Non-pigmented ciliary epithelial cell (primary cell): ENCODE measurements around the gene SLC49A3.
"Not testable (repeated sequence)": the region's sequence is repeated elsewhere in the genome, so short reads cannot be mapped to it uniquely, and the experiment has no call there.

Experiments used
- DNase-seq: peaks from one replicate; pipeline ENCODE4 v3.0.0-alpha.2; 2010; ENCODE audit warnings: low read depth

Gene SLC49A3

GRCh38 chr4:653831-654502 is 35.0 kb downstream of the SLC49A3 start:
- no peak for DNase-seq

GRCh38 chr4:653080-653821 is 35.7 kb downstream of the SLC49A3 start:
- no peak for DNase-seq

- no peak for DNase-seq
Observed at GRCh38 chr4:651884-652642, 36.9 kb downstream of the SLC49A3 start.

GRCh38 chr4:650951-651883 is 37.7 kb downstream of the SLC49A3 start:
- no peak for DNase-seq

- no peak for DNase-seq
Observed at GRCh38 chr4:650461-650860, 38.5 kb downstream of the SLC49A3 start.

GRCh38 chr4:649751-650310 is 39.1 kb downstream of the SLC49A3 start:
- no peak for DNase-seq

- no peak for DNase-seq
Observed at GRCh38 chr4:649293-649625, 39.7 kb downstream of the SLC49A3 start.

- DNase-seq, result no peak
Observed at GRCh38 chr4:648579-649292, 40.2 kb downstream of the SLC49A3 start.

- no peak for DNase-seq
Observed at GRCh38 chr4:647481-647880, 41.5 kb downstream of the SLC49A3 start.

GRCh38 chr4:646460-646859 is 42.5 kb downstream of the SLC49A3 start:
- DNase-seq, result no peak

- not testable (repeated sequence) for DNase-seq
Observed at GRCh38 chr4:642366-642765, 46.6 kb downstream of the SLC49A3 start.

- no peak for DNase-seq
Observed at GRCh38 chr4:637536-638280, 51.2 kb downstream of the SLC49A3 start.

GRCh38 chr4:636628-637159 is 52.3 kb downstream of the SLC49A3 start:
- no peak for DNase-seq

- no peak for DNase-seq
Observed at GRCh38 chr4:635851-636627, 52.9 kb downstream of the SLC49A3 start.

GRCh38 chr4:635066-635835 is 53.7 kb downstream of the SLC49A3 start:
- not testable (repeated sequence) for DNase-seq

GRCh38 chr4:634599-634985 is 54.4 kb downstream of the SLC49A3 start:
- DNase-seq, result no peak

- no peak for DNase-seq
Observed at GRCh38 chr4:633976-634598, 54.9 kb downstream of the SLC49A3 start.

GRCh38 chr4:633406-633805 is 55.5 kb downstream of the SLC49A3 start:
- DNase-seq, result no peak
